Stimulated activated CD4-positive, alpha-beta T cell treated with anti-CD3 and anti-CD28 coated beads, Interleukin-1b, Interleukin-23, amount 100 ng/mL, for 24 hours (primary cell): ENCODE results near the gene TPSB2.
"Not testable (repeated sequence)": the region's sequence is repeated elsewhere in the genome, so short reads cannot be mapped to it uniquely, and the experiment has no call there.

ENCODE experiments used
- DNase-seq, 4 experiments: peaks; one replicate each; pipeline ENCODE4 v3.0.0-alpha.2; 2020; ENCODE audit warnings: low read depth in 4 of 4, low spot score in 1 of 4

Gene TPSB2

DNA sequence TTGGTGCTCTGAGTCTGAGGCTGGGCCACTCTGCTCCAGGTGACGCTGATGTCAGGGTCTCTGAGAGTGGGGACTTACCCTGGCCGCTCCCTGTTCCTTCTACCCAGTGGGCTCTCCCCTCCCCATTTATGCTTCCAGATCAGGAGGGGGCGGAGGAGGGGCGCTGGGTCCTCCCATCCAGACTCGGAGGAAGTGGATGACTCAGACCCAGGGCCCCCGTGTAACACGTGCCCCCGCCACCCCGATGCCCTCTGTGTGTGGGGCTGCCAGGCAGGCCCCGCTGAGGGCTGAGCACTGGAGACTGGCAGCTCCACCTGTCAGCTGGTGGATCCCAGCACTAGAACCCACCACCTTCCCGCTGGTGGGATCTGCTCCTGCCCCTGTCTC is at the start of gene TPSB2:
TSS of gene TPSB2 (minus strand) at position 101 of the 387 bp plus-strand sequence. CDS start 233 bp downstream, outside the sequence.
- DNase-seq: not testable (repeated sequence)

- DNase-seq: no peak
Measured at GRCh38 chr16:1279081-1279944, 49.3 kb upstream of the TPSB2 start.

GRCh38 chr16:1278477-1278876 is 48.5 kb upstream of the TPSB2 start:
- DNase-seq: no peak

GRCh38 chr16:1277617-1278282 is 47.8 kb upstream of the TPSB2 start:
- no peak for DNase-seq

- DNase-seq: no peak
Measured at GRCh38 chr16:1277151-1277598, 47.2 kb upstream of the TPSB2 start.

- no peak for DNase-seq
Measured at GRCh38 chr16:1276580-1276878, 46.5 kb upstream of the TPSB2 start.

DNA sequence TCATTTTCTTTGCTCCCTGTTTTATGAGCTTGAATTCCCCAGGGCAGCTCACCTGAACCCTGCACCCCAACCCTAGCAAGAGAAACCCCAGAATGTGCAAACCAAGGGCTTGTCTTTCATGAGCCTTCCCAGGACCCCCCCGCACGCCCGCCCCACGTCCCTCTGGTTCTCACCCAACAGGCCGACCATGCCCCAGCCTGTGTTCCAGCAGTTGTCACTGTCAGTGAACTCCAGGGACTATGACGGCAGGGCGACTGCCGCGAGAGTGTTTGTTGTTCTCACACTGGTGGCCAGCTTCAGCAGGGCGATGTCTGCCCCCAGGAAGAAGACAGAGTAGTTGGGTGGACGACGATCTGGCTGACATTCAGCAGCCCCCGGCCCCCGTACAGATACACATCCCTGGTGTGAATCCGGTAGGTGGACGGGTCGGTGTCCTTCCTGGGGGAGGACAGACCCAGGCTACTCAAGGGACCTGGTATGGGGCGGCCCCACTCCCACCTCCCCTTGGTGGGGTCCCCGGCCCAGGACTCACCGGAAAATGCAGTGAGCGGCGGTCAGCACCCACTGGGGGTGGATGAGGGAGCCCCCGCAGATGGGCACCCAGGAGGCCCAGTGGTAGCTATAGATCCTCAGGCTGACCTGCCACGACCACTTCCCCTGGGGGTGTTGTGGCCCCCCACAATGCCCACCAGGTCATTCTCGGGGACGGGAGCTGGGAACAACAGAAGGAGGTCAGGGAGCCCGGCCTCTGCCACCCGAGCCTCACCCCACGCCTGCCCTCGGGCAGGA is 46.0 kb upstream of the TPSB2 start:
- no peak for DNase-seq

DNA sequence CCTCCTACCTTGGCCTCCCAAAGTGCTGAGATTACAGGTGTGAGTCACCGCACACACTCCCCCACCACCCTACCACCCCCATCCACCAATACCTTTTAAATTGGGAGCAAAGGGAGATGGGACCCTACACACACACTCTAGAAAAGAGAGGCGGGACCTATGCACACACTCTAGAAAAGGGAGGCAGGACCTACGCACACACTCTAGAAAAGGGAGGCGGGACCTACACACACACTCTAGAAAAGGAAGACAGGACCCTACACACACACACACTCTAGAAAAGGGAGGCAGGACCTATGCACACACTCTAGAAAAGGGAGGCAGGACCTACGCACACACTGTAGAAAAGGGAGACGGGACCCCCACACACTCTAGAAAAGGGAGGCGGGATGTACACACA is 44.8 kb upstream of the TPSB2 start:
- no peak for DNase-seq

- no peak for DNase-seq
Measured at GRCh38 chr16:1273816-1274215, 43.8 kb upstream of the TPSB2 start.

DNA sequence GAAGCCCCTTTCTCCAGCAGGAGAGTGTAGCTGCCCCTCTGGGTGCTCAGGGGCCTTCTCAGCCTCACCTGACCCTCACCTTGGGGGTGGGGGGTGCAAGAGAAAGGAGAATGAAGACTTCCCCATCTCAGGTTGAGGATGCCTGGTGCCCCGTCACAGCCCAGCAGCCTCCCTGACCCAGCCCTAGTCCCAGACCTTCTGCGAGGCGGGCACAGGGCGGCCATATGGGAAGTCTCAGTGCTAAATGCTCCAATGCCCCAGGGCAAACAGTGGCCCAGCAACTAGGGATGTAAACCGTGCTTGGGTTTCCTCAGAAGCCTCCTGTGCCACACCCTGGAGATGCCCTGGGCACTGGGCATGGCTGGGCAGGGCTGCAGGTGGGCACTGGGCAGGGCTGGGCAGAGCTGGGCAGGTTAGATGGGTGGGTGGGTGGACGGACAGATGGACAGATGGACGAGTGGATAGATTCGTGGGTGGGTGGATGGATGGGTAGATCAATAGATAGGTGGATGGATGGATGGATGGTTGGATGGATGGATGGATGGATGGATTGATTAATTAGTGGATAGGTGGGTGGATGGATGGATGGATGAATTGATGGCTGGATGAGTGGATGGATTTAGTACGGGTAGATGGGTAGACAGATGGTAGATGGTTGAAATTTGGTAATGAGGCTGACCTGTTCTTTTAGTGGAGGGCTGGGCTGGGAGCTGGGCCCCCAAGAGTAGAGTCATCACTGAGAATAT is 42.6 kb upstream of the TPSB2 start:
- no peak for DNase-seq

- not testable (repeated sequence) for DNase-seq
Measured at GRCh38 chr16:1271724-1272413, 41.9 kb upstream of the TPSB2 start.

DNA sequence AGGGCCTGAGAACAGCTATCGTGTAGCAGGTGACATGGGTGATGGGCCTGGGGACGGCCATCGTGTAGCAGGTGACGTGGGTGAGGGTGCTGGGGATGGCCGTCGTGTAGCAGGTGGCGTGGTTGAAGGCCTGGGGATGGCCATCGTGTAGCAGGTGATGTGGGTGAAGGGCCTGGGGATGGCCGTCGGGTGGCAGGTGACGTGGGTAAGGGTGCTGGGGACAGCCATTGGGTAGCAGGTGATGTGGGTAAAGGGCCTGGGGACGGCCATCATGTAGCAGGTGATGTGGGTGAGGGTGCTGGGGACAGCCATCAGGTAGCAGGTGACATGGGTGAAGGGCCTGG is 41.4 kb upstream of the TPSB2 start:
- no peak for DNase-seq

GRCh38 chr16:1269418-1269817 is 39.4 kb upstream of the TPSB2 start:
- not testable (repeated sequence) for DNase-seq

DNA sequence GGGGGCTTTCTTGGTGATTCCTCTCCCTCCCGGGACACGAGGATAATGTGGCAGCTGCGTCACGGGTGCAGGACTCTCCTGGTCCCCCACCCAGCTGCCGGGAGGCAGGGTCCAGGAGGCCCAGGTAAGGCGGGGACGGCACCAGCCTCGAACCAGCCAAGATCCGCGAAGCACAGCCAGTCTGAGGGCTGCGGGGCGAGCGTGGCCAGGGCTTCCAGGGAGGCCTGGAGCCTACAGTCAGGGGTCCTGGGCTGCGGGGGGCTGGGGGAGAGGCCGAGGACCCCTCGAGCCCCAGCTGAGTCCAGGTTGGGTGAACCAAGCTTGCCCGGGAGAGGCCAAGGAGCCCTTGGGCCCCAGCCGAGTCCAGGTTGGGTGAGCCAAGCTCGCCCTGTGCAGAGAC is 35.8 kb upstream of the TPSB2 start:
- no peak for DNase-seq

GRCh38 chr16:1265090-1265630 is 35.2 kb upstream of the TPSB2 start:
- no peak for DNase-seq

GRCh38 chr16:1264345-1265089 is 34.5 kb upstream of the TPSB2 start:
- DNase-seq: no peak

- DNase-seq: no peak
Measured at GRCh38 chr16:1263591-1264344, 33.8 kb upstream of the TPSB2 start.

GRCh38 chr16:1262846-1263221 is 32.9 kb upstream of the TPSB2 start:
- DNase-seq: no peak
